ENCODE data around the gene IGDCC3.

The IGDCC3 gene

DNA sequence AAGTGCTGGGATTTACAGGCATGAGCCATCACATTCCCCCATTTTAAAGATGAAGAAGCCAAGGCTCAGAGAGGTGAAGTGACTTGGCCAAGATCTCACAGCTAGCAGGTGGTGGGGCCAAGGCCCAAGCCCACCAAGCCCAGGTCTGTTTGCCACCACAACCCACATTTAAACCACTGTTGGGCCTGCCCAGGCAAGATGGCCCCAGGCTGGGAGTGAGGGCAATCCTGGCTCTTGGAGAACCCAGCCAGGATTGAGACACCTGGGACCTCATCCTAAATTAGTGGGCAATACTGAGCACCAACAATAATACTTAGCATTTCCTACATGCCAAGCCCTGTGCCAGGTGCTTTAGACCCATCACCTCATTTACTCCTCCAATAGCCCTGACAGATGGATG lies 6.9 kb downstream of the IGDCC3 start:
- CTCF ChIA-PET: interaction anchor here (0.6 to 2.4 kb wide), 2 partner anchors 10 to 15 kb away, joined by 5 to 9 read pairs; no protein-coding TSS in a partner anchor
- POLR2A ChIA-PET (ENCODE audit: low non-redundant PET): no interaction called here
- H3K27ac ChIP-seq: no peak overlapping the region
- TF ChIP-seq, protein P1, sequence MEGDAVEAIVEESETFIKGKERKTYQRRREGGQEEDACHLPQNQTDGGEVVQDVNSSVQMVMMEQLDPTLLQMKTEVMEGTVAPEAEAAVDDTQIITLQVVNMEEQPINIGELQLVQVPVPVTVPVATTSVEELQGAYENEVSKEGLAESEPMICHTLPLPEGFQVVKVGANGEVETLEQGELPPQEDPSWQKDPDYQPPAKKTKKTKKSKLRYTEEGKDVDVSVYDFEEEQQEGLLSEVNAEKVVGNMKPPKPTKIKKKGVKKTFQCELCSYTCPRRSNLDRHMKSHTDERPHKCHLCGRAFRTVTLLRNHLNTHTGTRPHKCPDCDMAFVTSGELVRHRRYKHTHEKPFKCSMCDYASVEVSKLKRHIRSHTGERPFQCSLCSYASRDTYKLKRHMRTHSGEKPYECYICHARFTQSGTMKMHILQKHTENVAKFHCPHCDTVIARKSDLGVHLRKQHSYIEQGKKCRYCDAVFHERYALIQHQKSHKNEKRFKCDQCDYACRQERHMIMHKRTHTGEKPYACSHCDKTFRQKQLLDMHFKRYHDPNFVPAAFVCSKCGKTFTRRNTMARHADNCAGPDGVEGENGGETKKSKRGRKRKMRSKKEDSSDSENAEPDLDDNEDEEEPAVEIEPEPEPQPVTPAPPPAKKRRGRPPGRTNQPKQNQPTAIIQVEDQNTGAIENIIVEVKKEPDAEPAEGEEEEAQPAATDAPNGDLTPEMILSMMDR (conservative IDR thresholded peaks at IDR 0.05; ENCODE audit: low read depth): no peak
- DNase-seq (ENCODE audit: low spot score): no peak

DNA sequence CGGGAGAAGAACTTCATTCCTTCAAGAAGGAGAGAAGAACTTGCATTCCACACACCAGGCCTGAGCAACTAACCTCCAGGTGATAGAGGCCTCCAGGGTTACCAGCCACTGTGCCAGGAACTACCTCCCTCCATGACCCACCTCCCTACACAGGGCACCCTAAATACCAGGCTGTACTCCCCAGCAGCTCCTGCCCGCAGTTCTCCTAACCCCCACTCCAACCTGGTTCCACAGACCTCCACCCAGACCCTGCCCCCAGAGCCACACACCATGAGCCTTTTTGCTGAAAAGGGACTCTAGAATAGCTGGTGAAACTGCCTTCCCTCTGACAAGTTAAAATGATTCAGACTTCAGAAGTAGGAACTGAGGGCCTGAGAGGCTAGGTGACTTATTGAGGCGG lies 8.2 kb downstream of the IGDCC3 start:
- ChIA-PET POLR2A (ENCODE audit: low non-redundant PET) (no interaction called here), CTCF (interaction anchor here (0.6 to 2.4 kb wide), 3 partner anchors 16 to 315 kb away, joined by 3 to 9 read pairs (median 3); no protein-coding TSS in a partner anchor)
- H3K27ac ChIP-seq: no peak overlapping the region
- DNase-seq (ENCODE audit: low spot score): no peak
- TF ChIP-seq, protein P1 (conservative IDR thresholded peaks at IDR 0.05; ENCODE audit: low read depth): no peak

DNA sequence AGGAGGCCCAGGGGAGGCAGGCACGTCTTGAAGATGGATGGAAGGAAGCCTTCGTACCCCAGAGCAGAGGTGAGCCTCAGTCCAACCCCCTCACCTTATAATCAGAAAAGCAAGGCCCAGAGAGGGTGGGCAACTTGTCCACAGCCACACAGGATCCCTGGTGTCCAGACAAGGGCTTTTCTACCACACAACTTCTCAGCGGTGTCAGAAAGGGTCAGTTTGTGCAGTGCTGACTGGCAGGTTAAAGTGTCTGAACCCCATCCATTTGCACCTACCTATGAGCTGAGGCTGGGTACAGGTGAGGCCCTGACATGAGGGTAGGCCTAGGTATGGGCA lies 8.6 kb downstream of the IGDCC3 start:
- no peak overlapping the region for H3K27ac ChIP-seq
- ChIA-PET POLR2A (ENCODE audit: low non-redundant PET) (no interaction called here), CTCF (interaction anchor here (0.6 kb wide), 2 partner anchors 154 to 315 kb away, joined by 3 read pairs; no protein-coding TSS in a partner anchor)
- no peak for DNase-seq (ENCODE audit: low spot score)
- TF ChIP-seq, protein P1 (conservative IDR thresholded peaks at IDR 0.05; ENCODE audit: low read depth): no peak

DNA sequence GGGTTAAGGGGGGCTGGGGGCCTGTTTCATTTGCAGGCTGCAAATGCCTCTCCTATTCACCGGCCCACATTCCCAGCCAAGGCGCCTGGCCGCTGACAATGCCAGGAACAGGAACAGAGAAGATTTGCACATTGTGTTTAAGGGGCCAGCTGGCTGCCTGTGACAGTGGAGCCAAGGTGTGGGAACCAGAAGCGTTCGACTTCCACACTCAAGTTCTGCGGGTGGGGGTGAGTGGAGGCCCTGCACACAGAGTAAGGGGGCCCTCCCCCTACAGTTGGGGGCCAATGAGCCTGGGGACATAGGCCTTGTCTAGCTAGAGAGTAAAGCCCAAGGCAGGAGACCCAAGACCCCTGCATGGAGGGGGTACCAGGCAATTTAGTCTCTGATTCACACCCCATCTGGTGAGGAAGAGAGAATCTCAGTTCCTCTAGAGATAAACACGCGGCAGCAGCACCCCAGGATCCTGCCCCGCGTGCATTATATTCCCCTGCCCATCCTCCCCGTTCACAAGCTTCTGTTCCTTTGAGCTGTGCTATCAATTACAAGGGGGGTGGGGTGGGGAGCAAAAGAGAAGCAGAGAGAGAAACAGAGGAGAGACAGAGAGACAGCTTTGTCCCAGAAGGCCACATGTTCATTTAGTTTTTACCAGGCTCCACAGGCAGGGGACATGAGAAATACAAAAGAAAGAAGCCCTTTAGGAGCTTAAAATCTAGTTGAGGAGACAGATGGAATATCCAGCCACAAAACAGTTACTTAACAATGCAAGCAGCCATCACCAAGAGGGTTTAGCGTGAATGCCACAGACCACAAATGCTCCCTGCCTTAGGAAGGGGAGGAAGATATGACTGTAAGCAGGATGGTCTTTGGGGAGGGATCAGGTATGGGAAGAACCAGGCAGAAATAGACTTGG lies 9.2 kb downstream of the IGDCC3 start:
- H3K27ac ChIP-seq: no peak overlapping the region
- TF ChIP-seq, protein P1 (conservative IDR thresholded peaks at IDR 0.05; ENCODE audit: low read depth): no peak
- CTCF ChIA-PET: no interaction called here

DNA sequence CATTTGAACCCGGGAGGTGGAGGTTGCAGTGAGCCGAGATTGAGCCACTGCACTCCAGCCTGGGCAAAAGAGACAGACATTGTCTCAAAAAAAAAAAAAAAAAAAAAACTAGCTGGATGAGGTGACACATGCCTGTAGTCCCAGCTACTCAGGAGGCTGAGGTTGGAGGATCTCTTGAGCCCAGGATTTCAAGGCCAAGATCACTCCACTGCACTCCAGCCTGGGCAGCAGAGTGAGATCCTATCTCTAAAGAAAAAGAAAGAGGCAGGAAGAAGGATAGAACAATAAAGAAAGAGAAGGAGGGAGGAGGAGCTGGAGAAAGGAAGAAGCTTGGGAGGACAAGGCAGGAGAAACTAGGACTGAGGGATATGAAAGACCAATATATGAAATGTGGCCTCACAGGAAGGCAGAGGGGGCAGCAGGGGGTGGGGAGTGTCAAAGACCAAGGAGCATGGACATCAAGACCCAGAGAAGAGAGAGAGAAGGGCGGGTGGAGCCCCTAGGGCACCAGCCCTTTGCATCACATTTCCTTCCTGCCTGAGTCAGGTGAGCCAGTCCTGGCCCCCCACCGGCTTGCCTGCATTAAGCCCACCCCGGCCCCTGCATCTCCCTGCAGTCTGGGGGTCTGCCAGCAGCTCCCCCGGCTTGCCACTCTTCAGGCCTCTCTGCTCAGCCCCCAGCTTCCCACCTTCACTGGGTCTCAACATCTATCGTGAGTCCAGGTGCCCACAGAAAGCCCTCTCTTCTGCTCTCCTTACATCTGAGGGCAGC lies 11.5 kb downstream of the IGDCC3 start:
- TF ChIP-seq, protein P1 (conservative IDR thresholded peaks at IDR 0.05; ENCODE audit: low read depth): no peak
- POLR2A ChIA-PET (ENCODE audit: low non-redundant PET): no interaction called here
- H3K27ac ChIP-seq: no peak overlapping the region
- DNase-seq (ENCODE audit: low spot score): no peak
- CTCF ChIA-PET: interaction anchor here (0.8 to 1.3 kb wide), 2 partner anchors 19 to 35 kb away, joined by 3 read pairs; no protein-coding TSS in a partner anchor

More for the DNA sequence above, 9.2 kb downstream of the IGDCC3 start:
- POLR2A ChIA-PET (ENCODE audit: low non-redundant PET): no interaction called here
- no peak for DNase-seq (ENCODE audit: low spot score)

DNA sequence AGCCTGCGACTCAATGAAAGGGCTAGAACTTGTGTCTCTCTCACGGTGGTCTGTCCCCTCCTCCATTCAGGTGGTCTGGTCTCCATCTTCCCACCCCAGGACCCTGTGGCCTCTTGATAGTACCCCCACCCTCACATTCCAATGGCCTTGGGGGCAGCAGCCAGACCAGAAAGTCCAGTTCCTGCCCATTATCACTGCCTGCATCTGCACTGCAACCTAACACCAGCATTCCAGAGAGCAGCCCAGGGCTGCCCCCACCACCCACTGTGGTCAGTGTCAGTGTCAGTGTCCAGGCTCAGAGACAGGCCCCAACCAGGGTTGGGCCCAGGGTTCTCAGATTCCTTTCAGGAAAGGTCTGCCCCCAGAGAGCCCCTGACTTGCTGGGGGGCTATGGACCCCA lies 12.6 kb downstream of the IGDCC3 start:
- H3K27ac ChIP-seq: no peak overlapping the region
- TF ChIP-seq, protein P1 (conservative IDR thresholded peaks at IDR 0.05; ENCODE audit: low read depth): no peak
- no peak for DNase-seq (ENCODE audit: low spot score)
- ChIA-PET POLR2A (ENCODE audit: low non-redundant PET) (no interaction called here), CTCF (interaction anchor here (0.6 kb wide), 1 partner anchor 993 kb away, joined by 4 read pairs; no protein-coding TSS in a partner anchor)

Measured in RWPE1 (cell line).